ENCODE measurements around the gene CTXN3.

Gene CTXN3

DNA sequence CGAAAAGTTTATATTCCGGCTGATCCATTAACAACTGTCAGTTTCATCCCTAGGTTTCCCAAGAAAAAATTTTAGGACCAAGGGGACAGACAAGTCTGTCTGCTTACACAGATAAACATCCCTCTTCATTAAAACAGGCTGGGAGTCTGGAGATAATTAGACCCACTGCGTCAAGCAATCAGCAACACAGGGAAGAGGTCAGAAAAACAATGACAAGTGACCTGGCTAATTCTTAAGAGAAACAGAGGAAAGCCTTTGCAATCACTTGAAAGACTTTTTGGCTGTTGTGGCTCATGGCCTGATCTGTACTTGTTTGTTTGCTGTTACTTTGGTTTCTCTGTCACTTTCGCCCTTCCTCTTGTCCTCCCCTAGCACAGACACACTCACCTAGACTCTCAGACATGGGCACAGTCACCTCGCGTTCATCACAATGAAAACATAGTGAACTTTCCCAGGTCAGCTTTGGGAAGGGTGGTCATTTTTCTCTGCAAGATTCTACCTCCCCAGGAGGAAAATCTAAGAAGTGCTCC lies 51.4 kb downstream of the CTXN3 start:
- no peak for DNase-seq

DNA sequence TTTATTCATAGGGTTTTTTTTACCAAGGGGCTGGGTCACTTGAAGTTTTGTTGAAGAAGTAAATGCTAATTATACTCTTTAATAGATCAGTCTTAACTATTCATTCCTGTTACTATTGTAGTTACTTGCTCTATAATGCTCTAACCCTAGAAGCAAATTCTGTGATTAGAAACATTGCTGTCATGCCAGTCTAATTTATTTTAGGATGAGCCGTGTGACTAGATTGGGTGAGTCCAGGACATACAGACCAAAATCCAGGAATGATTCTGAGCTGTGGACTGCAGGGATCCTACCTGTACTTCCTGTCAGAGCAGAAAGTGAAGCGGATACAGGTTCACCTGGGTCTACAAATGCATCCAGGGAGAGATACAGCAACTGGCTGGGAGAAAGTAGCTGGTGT lies 53.6 kb downstream of the CTXN3 start:
- DNase-seq = no peak

DNA sequence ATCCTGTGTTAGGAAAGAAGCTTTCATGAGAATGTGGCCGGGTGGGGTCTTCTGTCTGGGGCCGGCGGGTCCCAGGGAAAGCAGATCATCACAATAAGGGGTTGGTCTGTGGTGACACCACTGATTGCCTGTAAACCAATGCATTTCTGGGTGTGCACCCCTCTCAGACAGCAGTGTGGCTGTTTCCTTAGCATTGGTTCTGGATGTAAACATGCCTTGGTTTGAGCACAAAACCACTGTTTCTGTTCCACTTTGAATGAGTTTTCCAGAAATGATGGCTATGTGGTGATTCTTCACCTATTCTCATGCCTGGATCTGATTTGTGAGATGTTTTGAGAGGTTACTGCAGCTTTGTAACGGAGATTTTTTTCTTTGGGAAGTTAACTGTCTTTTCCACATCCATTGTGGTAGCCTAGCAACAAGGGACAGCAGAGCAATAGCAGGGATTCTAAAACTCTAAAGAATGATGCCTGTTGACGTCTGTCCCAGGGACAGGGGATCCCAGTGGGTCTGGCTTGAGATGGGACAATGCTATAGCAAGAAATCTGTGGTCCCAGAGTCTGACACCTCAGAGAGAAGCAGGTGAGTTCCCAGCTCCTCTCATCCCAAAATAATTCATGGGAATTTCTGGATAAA lies 54.2 kb downstream of the CTXN3 start, which contains the start of gene CCDC192:
TSS of gene CCDC192 (plus strand) at position 466 of the 636 bp plus-strand sequence. CDS start at position 521, 55 bp downstream.
- DNase-seq = no peak

DNA sequence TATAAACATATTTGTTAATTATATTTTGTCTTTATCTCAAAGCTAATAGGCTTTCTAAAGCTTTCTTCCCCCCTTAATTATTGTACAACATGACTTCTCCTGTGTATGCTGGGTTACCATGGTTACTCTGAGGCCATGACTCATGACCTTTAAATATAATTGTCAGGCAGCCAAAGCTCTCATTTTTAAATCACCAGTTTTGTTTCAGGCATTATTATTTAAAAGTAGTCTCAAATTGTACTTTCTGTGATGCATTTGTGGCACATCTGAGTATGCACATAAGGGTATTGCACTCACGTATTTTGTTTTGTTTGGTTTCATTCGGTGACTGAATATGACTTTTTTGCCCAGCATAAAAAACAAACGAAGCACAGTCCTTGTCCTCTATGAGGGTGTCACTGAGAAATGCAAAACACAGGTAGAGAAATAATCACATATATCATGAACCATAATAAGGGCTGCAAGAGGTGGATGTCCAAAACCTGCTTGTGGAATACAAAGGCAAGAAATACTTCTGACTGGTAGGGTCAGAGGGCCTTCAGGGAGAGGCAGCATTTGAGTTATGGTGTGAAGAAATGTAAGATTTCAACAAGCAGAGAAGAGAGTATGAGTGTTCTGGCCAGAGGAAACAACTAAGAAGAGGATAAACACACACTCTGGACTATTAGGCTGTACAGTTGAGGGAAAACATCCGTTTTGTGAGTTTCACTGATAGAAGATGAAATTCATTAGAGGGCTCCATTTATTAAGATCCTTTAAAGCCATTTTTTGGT lies 56.4 kb downstream of the CTXN3 start:
- DNase-seq = no peak

DNA sequence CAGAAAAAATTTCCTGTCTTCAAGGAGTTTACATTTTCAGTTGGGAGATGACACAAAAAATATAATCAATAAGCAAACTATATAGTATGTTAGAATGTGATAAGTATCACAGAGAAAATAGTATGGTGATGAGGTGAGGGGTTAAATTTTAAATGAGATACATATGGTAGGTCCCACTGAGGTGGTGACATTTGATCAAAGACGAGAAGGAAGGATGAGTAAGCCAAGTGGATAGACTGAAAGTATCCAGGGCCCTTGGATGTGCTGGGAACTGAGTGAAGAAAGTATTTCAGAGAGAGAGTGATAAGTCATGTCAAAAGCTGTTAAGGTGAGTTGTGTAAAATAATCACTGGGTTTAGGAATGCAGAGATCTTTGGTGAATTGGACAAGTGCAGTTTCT lies 57.8 kb downstream of the CTXN3 start:
- no peak for DNase-seq

DNA sequence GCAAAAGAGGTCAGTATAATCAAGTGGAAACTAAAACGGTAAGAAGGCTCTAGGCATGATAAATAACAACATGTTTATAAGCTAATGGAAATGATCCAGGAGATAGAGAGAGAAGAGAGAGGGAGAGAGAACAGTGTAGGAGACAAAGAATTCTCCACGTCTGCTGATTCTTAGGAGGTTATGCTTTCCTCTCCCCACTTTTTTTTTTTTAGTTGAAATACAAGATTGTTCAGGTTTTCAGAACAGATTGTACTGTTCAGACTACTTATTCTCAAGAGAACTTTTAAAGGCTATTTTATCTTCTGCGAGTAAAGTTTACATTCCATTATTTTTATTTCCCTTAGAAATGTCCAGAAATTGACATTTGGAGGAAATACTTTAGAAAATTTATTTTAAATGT lies 58.3 kb downstream of the CTXN3 start:
- DNase-seq = no peak

All from stimulated activated CD4-positive, alpha-beta T cell treated with anti-CD3 and anti-CD28 coated beads, Interleukin-15, amount 100 ng/mL, for 24 hours (primary cell).